ENCODE measurements around the gene MPZL3. TPM values are rescaled to one million over a fixed set of nuclear protein-coding genes. Genes with fewer than 3 reads are reported as not detected.
"Not testable (repeated sequence)": the region's sequence is repeated elsewhere in the genome, so short reads cannot be mapped to it uniquely, and the experiment has no call there.

Gene MPZL3
- total RNA-seq, 1 donor from 2014 or later, result 26.1 TPM

GRCh38 chr11:118184784-118185579, 67.2 kb downstream of the MPZL3 start:
- no peak for DNase-seq

GRCh38 chr11:118183691-118184090, 68.5 kb downstream of the MPZL3 start:
- DNase-seq, result not testable (repeated sequence)

GRCh38 chr11:118180300-118180703, 71.9 kb downstream of the MPZL3 start:
- DNase-seq, result peak; percentile 81

GRCh38 chr11:118176778-118177134, 75.4 kb downstream of the MPZL3 start:
- no peak for DNase-seq

Small RNA genes lying within 50 kb of the gene (small RNA-seq; reads per million reads assigned to genes)
- not detected for gene HSPE1P18 (ENCODE audit: low replicate concordance)

Other genes starting within 250 kb of the MPZL3 start
- 2.5 TPM for gene TMPRSS4, start 175.3 kb downstream of the MPZL3 start, total RNA-seq
- gene SMIM35, start 165.4 kb downstream of the MPZL3 start, total RNA-seq, result not detected
- 3.1 TPM for gene SCN4B, start 99.5 kb downstream of the MPZL3 start, total RNA-seq
- 2.8 TPM for gene SCN2B, start 75.7 kb downstream of the MPZL3 start, total RNA-seq
- gene JAML, start 27.4 kb downstream of the MPZL3 start, total RNA-seq, result 12.2 TPM
- 56.5 TPM for gene MPZL2, start 11.9 kb upstream of the MPZL3 start, total RNA-seq
- gene CD3E, start 52.4 kb upstream of the MPZL3 start, total RNA-seq, result 0.30 TPM
- gene CD3D, start 90.3 kb upstream of the MPZL3 start, total RNA-seq, result 0.59 TPM
- 0.10 TPM for gene CD3G, start 92.0 kb upstream of the MPZL3 start, total RNA-seq
- 31.4 TPM for gene UBE4A, start 107.2 kb upstream of the MPZL3 start, total RNA-seq
- 65.8 TPM for gene ATP5MG, start 149.2 kb upstream of the MPZL3 start, total RNA-seq
- 59.4 TPM for gene KMT2A, start 184.1 kb upstream of the MPZL3 start, total RNA-seq